Type B pancreatic cell (in vitro differentiated cells): ENCODE results near the gene ALDOA. TPM values are rescaled to one million over a fixed set of nuclear protein-coding genes. Genes with fewer than 3 reads are reported as not detected.
"Not testable (repeated sequence)": the region's sequence is repeated elsewhere in the genome, so short reads cannot be mapped to it uniquely, and the experiment has no call there.

Experiments used
- DNase-seq: peaks from one replicate; pipeline ENCODE4 v3.0.0; 2021; ENCODE audit warnings: mixed read lengths; ENCODE audit not compliant: unreplicated experiment; ENCODE audit errors: extremely low spot score
- H3K27ac Mint-ChIP-seq: 2 replicates; pipeline ENCODE4 v1.8.0; 2021; ENCODE audit warnings: mild to moderate bottlenecking, mixed read lengths
- H3K27me3 Mint-ChIP-seq: 2 replicates; pipeline ENCODE4 v1.8.0; 2021; ENCODE audit warnings: mixed read lengths
- H3K36me3 Mint-ChIP-seq: 2 replicates; pipeline ENCODE4 v1.8.0; 2021; ENCODE audit warnings: mixed read lengths
- H3K4me1 Mint-ChIP-seq: one replicate; pipeline ENCODE4 v1.8.0; 2021; ENCODE audit warnings: mixed read lengths; ENCODE audit not compliant: unreplicated experiment
- H3K4me3 Mint-ChIP-seq: 2 replicates; pipeline ENCODE4 v1.8.0; 2021; ENCODE audit warnings: mild to moderate bottlenecking, mixed read lengths
- H3K9me3 Mint-ChIP-seq: 2 replicates; pipeline ENCODE4 v1.8.0; 2021; ENCODE audit warnings: mixed read lengths
- total RNA-seq: library from RNA; stranded (reverse); gene quantifications from 2 replicates; pipeline ENCODE4 v1.2.1, GENCODE V29; 2021; ENCODE audit warnings: low replicate concordance
- TF ChIP-seq, protein P1 (sequence below): fragments of 200-600 bp; sonication (generic); conservative IDR thresholded peaks from 2 replicates; pipeline ENCODE4 v1.5.0; 2021; ENCODE audit warnings: antibody characterized with exemption, mild to moderate bottlenecking

ALDOA gene
- total RNA-seq, 1 donor from 2014 or later: 620 TPM

DNA sequence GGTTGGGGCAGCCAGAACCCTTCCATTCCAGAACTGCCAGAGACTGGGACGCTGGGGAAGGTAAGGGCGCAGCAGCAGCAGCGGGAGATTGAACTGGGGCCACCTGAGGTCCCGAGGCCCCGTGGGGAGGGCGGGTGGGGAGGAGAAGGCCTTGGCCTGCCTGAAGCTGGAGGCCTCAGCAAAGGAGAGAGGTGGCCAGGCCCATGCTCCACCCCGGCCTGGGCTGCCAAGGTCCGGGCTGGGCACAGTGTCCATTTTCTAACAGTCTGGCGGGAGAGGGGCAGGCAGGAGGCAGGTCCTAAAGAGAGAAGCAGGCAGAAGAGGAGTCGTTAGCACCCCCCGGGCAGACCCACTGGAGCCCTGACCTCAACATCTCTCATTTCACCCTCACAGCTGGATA lies 48.9 kb downstream of the ALDOA start:
- peaks cover 3% of the 10 kb centered on the region for H3K4me1 Mint-ChIP-seq
- peaks cover 8% of the 10 kb centered on the region for H3K36me3 Mint-ChIP-seq
- H3K27me3 Mint-ChIP-seq: no peaks in the 10 kb centered on the region
- no peak for DNase-seq
- H3K4me3 Mint-ChIP-seq: no peak overlapping the region
- no peaks in the 10 kb centered on the region for H3K9me3 Mint-ChIP-seq
- TF ChIP-seq, protein P1, sequence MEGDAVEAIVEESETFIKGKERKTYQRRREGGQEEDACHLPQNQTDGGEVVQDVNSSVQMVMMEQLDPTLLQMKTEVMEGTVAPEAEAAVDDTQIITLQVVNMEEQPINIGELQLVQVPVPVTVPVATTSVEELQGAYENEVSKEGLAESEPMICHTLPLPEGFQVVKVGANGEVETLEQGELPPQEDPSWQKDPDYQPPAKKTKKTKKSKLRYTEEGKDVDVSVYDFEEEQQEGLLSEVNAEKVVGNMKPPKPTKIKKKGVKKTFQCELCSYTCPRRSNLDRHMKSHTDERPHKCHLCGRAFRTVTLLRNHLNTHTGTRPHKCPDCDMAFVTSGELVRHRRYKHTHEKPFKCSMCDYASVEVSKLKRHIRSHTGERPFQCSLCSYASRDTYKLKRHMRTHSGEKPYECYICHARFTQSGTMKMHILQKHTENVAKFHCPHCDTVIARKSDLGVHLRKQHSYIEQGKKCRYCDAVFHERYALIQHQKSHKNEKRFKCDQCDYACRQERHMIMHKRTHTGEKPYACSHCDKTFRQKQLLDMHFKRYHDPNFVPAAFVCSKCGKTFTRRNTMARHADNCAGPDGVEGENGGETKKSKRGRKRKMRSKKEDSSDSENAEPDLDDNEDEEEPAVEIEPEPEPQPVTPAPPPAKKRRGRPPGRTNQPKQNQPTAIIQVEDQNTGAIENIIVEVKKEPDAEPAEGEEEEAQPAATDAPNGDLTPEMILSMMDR: no peak
- no peak overlapping the region for H3K27ac Mint-ChIP-seq

- H3K4me1 Mint-ChIP-seq, H3K27me3 Mint-ChIP-seq, H3K36me3 Mint-ChIP-seq, H3K9me3 Mint-ChIP-seq, DNase-seq, H3K4me3 Mint-ChIP-seq: not testable (repeated sequence)
- peak overlapping the region; percentile 58 for H3K27ac Mint-ChIP-seq
Measured at GRCh38 chr16:30114833-30115232, 49.3 kb downstream of the ALDOA start.

DNA sequence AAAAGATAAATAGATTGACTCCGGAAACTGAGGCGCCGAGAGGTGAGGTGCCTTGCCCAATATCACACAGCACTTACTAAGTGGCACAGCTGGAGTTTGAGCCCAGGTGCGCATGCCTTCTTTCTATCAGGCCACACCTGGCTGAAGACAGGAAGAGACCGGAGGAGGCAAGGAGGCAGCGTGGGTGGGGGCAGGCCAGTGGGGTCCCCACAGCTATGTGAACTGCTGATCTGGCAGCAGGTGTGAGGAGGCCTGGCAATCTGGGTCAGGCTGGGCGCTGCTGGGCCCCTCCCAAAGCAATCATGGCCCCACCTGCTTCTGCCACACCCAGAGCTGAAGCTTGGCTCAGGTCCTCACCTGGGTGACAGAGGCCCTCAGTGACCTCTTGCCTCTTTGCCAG lies 49.7 kb downstream of the ALDOA start:
- Mint-ChIP-seq H3K4me3 (no peak overlapping the region), H3K36me3 (peaks cover 9% of the 10 kb centered on the region)
- TF ChIP-seq, protein P1: no peak

GRCh38 chr16:30116291-30117207 lies 51.0 kb downstream of the ALDOA start:
- DNase-seq: no peak
- TF ChIP-seq, protein P1: no peak
- Mint-ChIP-seq H3K4me3 (no peak overlapping the region), H3K27ac (peak overlapping the region; percentile 29), H3K27me3 (no peaks in the 10 kb centered on the region), H3K9me3 (no peaks in the 10 kb centered on the region), H3K36me3 (peaks cover 3% of the 10 kb centered on the region), H3K4me1 (peaks cover 8% of the 10 kb centered on the region)

More for the DNA sequence above, 49.7 kb downstream of the ALDOA start:
- no peaks in the 10 kb centered on the region for H3K27me3 Mint-ChIP-seq
- H3K9me3 Mint-ChIP-seq: no peaks in the 10 kb centered on the region
- DNase-seq: no peak
- H3K4me1 Mint-ChIP-seq: peaks cover 5% of the 10 kb centered on the region
- H3K27ac Mint-ChIP-seq: peak overlapping the region; percentile 58

GRCh38 chr16:30117768-30118167 lies 52.2 kb downstream of the ALDOA start:
- Mint-ChIP-seq H3K9me3 (no peaks in the 10 kb centered on the region), H3K36me3 (peaks cover 3% of the 10 kb centered on the region), H3K4me1 (peaks cover 14% of the 10 kb centered on the region), H3K27ac (no peak overlapping the region), H3K4me3 (no peak overlapping the region), H3K27me3 (no peaks in the 10 kb centered on the region)
- TF ChIP-seq, protein P1: no peak
- DNase-seq: no peak

- Mint-ChIP-seq H3K4me3 (peak overlapping the region; percentile 49), H3K27ac (peak overlapping the region; percentile 85), H3K36me3 (peaks cover 3% of the 10 kb centered on the region), H3K9me3 (no peaks in the 10 kb centered on the region), H3K27me3 (no peaks in the 10 kb centered on the region), H3K4me1 (peaks cover 19% of the 10 kb centered on the region)
- no peak for DNase-seq
- TF ChIP-seq, protein P1: no peak
Measured at GRCh38 chr16:30119428-30119827, 53.9 kb downstream of the ALDOA start.
